Ascending aorta (tissue), 2 donors: ENCODE results near the gene DAAM2. TPM values are rescaled to one million over a fixed set of nuclear protein-coding genes. Genes with fewer than 3 reads are reported as not detected.

Source experiments
- DNase-seq, 2 donors: peaks; one replicate each; pipeline ENCODE4 v3.0.0-alpha.2; 2019; ENCODE audit warnings: low spot score in 2 of 2
- H3K27ac ChIP-seq, 2 donors: fragments of 200-600 bp; sonication (generic); one replicate each; pipeline ENCODE4 v1.5.1; 2016 to 2017; ENCODE audit warnings: mild to moderate bottlenecking in 1 of 2
- H3K27me3 ChIP-seq: fragments of 200-600 bp; sonication (generic); one replicate; pipeline ENCODE4 v1.5.1; 2017
- H3K36me3 ChIP-seq, 2 donors: fragments of 200-600 bp; sonication (generic); one replicate each; pipeline ENCODE4 v1.5.1; 2016
- H3K4me1 ChIP-seq, 2 donors: fragments of 200-600 bp; sonication (generic); one replicate each; pipeline ENCODE4 v1.5.1; 2016 to 2017; ENCODE audit warnings: mild to moderate bottlenecking in 1 of 2
- H3K4me3 ChIP-seq, 2 donors: fragments of 200-600 bp; sonication (generic); one replicate each; pipeline ENCODE4 v1.5.1; 2016 to 2017; ENCODE audit warnings: mild to moderate bottlenecking in 1 of 2
- H3K9me3 ChIP-seq, 2 donors: fragments of 200-600 bp; sonication (generic); one replicate each; pipeline ENCODE4 v1.5.1; 2016
- CTCF ChIP-seq, 3 experiments: fragments of 200-600 bp in 2 of 3; fragments of 450-650 bp in 1 of 3; sonication (generic) in 2 of 3; IDR thresholded peaks; one replicate each; pipeline ENCODE4 v1.5.1; 2016 to 2019; ENCODE audit warnings: antibody characterized with exemption in 3 of 3, mild to moderate bottlenecking in 1 of 3, moderate library complexity in 1 of 3
- intact Hi-C: fragments of 100-400 bp; cut with DNase I; formaldehyde crosslinking; loops from one replicate; pipeline ENCODE4 v1.15.1; 2023
- total RNA-seq: library from RNA; depleted of rRNA; stranded (reverse); fragments of >200 nt; gene quantifications from one replicate; pipeline ENCODE4 v1.1.0, GENCODE V29; 2016

DAAM2 gene
- total RNA-seq, 1 donor from 2014 or later = 44.0 TPM

- H3K4me1 ChIP-seq = peaks cover 0 to 12% of the 10 kb centered on the region in 2 donors
- no peak for TF ChIP-seq CTCF (IDR thresholded peaks at IDR 0.05)
- H3K36me3 ChIP-seq = no peaks in the 10 kb centered on the region
- H3K27ac ChIP-seq = no peak overlapping the region
- H3K9me3 ChIP-seq = no peaks in the 10 kb centered on the region
- H3K4me3 ChIP-seq = no peak overlapping the region
- H3K27me3 ChIP-seq = no peaks in the 10 kb centered on the region
- DNase-seq = no peak
- intact Hi-C loops = no loop called here
These were observed 158.0 kb downstream of the DAAM2 start for GRCh38 chr6:39950125-39950720.

GRCh38 chr6:39951191-39951590, 159.0 kb downstream of the DAAM2 start:
- DNase-seq = no peak
- H3K36me3 ChIP-seq = no peaks in the 10 kb centered on the region
- H3K9me3 ChIP-seq = no peaks in the 10 kb centered on the region
- intact Hi-C loops = no loop called here
- H3K27ac ChIP-seq = peak overlapping the region; percentile 31 to 32
- TF ChIP-seq CTCF (IDR thresholded peaks at IDR 0.05) = no peak
- H3K4me3 ChIP-seq = no peak overlapping the region
- no peaks in the 10 kb centered on the region for H3K27me3 ChIP-seq
- peaks cover 0 to 12% of the 10 kb centered on the region in 2 donors for H3K4me1 ChIP-seq

DNA sequence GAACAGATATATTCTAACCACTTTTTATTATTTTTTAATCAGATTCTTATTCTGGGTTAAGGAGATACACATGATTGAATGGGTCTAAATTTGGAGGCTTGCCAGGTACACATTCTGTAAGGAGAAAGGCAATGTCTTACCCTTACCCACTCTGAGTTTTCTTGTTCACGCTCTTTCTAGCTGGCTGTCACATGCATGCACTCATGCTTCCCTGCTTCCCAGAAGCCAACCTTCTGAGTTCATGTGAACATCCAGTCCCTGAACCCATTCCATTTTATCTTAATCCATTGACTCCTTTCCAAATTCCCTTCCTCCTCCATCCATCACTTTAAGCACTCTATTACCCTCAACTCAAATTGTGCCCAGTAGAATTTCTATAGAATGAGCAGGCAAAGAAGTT, 159.5 kb downstream of the DAAM2 start:
- no peaks in the 10 kb centered on the region for H3K36me3 ChIP-seq
- intact Hi-C loops = no loop called here
- no peak for DNase-seq
- peak overlapping the region; percentile 31 to 32 for H3K27ac ChIP-seq
- H3K9me3 ChIP-seq = no peaks in the 10 kb centered on the region
- peaks cover 0 to 12% of the 10 kb centered on the region in 2 donors for H3K4me1 ChIP-seq
- H3K27me3 ChIP-seq = no peaks in the 10 kb centered on the region
- TF ChIP-seq CTCF (IDR thresholded peaks at IDR 0.05) = no peak
- no peak overlapping the region for H3K4me3 ChIP-seq

- Histone ChIP-seq H3K9me3 (no peaks in the 10 kb centered on the region), H3K4me1 (peaks cover 0 to 12% of the 10 kb centered on the region in 2 donors), H3K4me3 (no peak overlapping the region), H3K36me3 (no peaks in the 10 kb centered on the region), H3K27me3 (no peaks in the 10 kb centered on the region), H3K27ac (peak overlapping the region; percentile 31 to 32)
- intact Hi-C loops = no loop called here
- no peak for DNase-seq
- no peak for TF ChIP-seq CTCF (IDR thresholded peaks at IDR 0.05)
These were observed 160.0 kb downstream of the DAAM2 start for GRCh38 chr6:39952167-39952566.

GRCh38 chr6:39953076-39953618, 161.0 kb downstream of the DAAM2 start:
- no peak for TF ChIP-seq CTCF (IDR thresholded peaks at IDR 0.05)
- peaks cover 0 to 12% of the 10 kb centered on the region in 2 donors for H3K4me1 ChIP-seq
- intact Hi-C loops = no loop called here
- no peaks in the 10 kb centered on the region for H3K27me3 ChIP-seq
- no peak overlapping the region for H3K27ac ChIP-seq
- no peak overlapping the region for H3K4me3 ChIP-seq
- H3K36me3 ChIP-seq = no peaks in the 10 kb centered on the region
- no peaks in the 10 kb centered on the region for H3K9me3 ChIP-seq
- no peak for DNase-seq

Other genes with a start within 250 kb of the DAAM2 start
- gene KIF6, start 67.0 kb upstream of the DAAM2 start, total RNA-seq = 0.43 TPM
- gene MOCS1, start 142.1 kb downstream of the DAAM2 start, total RNA-seq = 45.4 TPM